H1 (cell line): ENCODE measurements around the gene RGS13. TPM values are rescaled to one million over a fixed set of nuclear protein-coding genes. Genes with fewer than 3 reads are reported as not detected.

ENCODE experiments used
- CTCF ChIA-PET: fragments of 300-600 bp; sonication (Branson Sonifier 250); formaldehyde crosslinking; loops from one replicate; lab custom pipeline; 2021; ENCODE audit not compliant: partially characterized antibody; lab: Charles Lee
- POLR2A ChIA-PET: fragments of 300-600 bp; sonication (Branson Sonifier 250); formaldehyde crosslinking; loops from one replicate; lab custom pipeline; 2021; ENCODE audit warnings: inconsistent platforms; ENCODE audit not compliant: partially characterized antibody; lab: Charles Lee
- DNase-seq, 2 experiments: peaks; one replicate each; pipeline versions ENCODE4 v3.0.0 to v3.0.0-alpha.2; 2010 to 2022; ENCODE audit warnings: low spot score in 2 of 2, low read depth in 1 of 2, mixed read lengths in 1 of 2
- FAIRE-seq: peaks from 2 replicates; lab custom pipeline; 2011; peaks lifted over from hg19 to GRCh38; lab: Jason Lieb, UNC
- H2AFZ ChIP-seq: 2 replicates; pipeline ENCODE4 v1.8.1; 2012; ENCODE audit warnings: low read length, inconsistent platforms
- H2AK5ac ChIP-seq: 2 replicates; pipeline ENCODE4 v1.6.1; 2013; ENCODE audit warnings: low read depth, low read length
- H2BK120ac ChIP-seq: replicated peaks from 2 replicates; pipeline ENCODE3; 2013; ENCODE audit warnings: low read depth, low read length, inconsistent platforms
- H2BK12ac ChIP-seq: 2 replicates; pipeline ENCODE4 v1.6.1; 2013; ENCODE audit warnings: low read depth, low read length
- H2BK15ac ChIP-seq: 2 replicates; pipeline ENCODE4 v1.6.1; 2013; ENCODE audit warnings: low read length
- H2BK20ac ChIP-seq: 2 replicates; pipeline ENCODE4 v1.6.1; 2013; ENCODE audit warnings: low read length
- H2BK5ac ChIP-seq: 2 replicates; pipeline ENCODE4 v1.6.1; 2013; ENCODE audit warnings: low read depth, low read length
- H3K14ac ChIP-seq: 2 replicates; pipeline ENCODE4 v1.6.1; 2013; ENCODE audit warnings: inconsistent platforms; ENCODE audit not compliant: insufficient read length
- H3K18ac ChIP-seq: 2 replicates; pipeline ENCODE4 v1.6.1; 2013; ENCODE audit warnings: low read length; ENCODE audit errors: extremely low read depth
- H3K23ac ChIP-seq: 2 replicates; pipeline ENCODE4 v1.6.1; 2013; ENCODE audit warnings: inconsistent platforms; ENCODE audit not compliant: insufficient read length
- H3K23me2 ChIP-seq: 2 replicates; pipeline ENCODE4 v1.6.1; 2013; ENCODE audit warnings: low read depth, low read length
- H3K27ac ChIP-seq: 2 replicates; pipeline ENCODE4 v1.6.1; 2011; ENCODE audit warnings: low read depth, low read length, inconsistent platforms
- H3K27me3 ChIP-seq, 4 experiments: replicated peaks in 1 of 4; 1 replicate in 1 of 4; 2 replicates in 3 of 4; pipeline versions ENCODE4 v1.6.1 to v1.8.1; 2011 to 2013; ENCODE audit warnings: low read length in 3 of 4, mild to moderate bottlenecking in 3 of 4, inconsistent platforms in 2 of 4, mixed read lengths in 2 of 4, moderate library complexity in 1 of 4; ENCODE audit not compliant: control insufficient read depth in 3 of 4, insufficient read depth in 3 of 4; ENCODE audit errors: extremely low read depth in 1 of 4
- H3K36me3 ChIP-seq, 4 experiments: 2 replicates each; pipeline versions ENCODE4 v1.6.1 to v1.8.1; 2011 to 2013; ENCODE audit warnings: mild to moderate bottlenecking in 4 of 4, low read length in 3 of 4, moderate library complexity in 2 of 4, control low read depth in 1 of 4, inconsistent platforms in 1 of 4; ENCODE audit not compliant: insufficient read depth in 4 of 4, control insufficient read depth in 2 of 4
- H3K4ac ChIP-seq: replicated peaks from 2 replicates; pipeline ENCODE3; 2013; ENCODE audit warnings: low read length, low read depth, mixed read lengths, inconsistent platforms; ENCODE audit not compliant: insufficient read length
- H3K4me1 ChIP-seq, 4 experiments: replicated peaks in 1 of 4; 1 replicate in 1 of 4; 2 replicates in 3 of 4; pipeline versions ENCODE4 v1.6.1 to v1.8.1; 2011 to 2013; ENCODE audit warnings: low read length in 3 of 4, inconsistent platforms in 2 of 4, mixed read lengths in 1 of 4; ENCODE audit not compliant: insufficient read depth in 4 of 4, control insufficient read depth in 3 of 4
- H3K4me2 ChIP-seq, 2 experiments: 2 replicates each; pipeline versions ENCODE4 v1.6.1 to v1.8.1; 2011 to 2013; ENCODE audit warnings: low read depth in 2 of 2, low read length in 2 of 2, control low read depth in 1 of 2, inconsistent platforms in 1 of 2, mild to moderate bottlenecking in 1 of 2; ENCODE audit not compliant: insufficient read depth in 1 of 2
- H3K4me3 ChIP-seq, 4 experiments: fragments of 200-600, 300-600 bp in 1 of 4; sonication (generic), shearing (Covaris generic), sonication (Bioruptor Twin) in 1 of 4; 2 replicates each; pipeline versions ENCODE4 v1.5.1 to v1.8.1; 2011 to 2016; ENCODE audit warnings: low read length in 4 of 4, low read depth in 3 of 4, control low read depth in 2 of 4, inconsistent platforms in 2 of 4, mild to moderate bottlenecking in 2 of 4, mixed read lengths in 1 of 4, moderate library complexity in 1 of 4; ENCODE audit not compliant: insufficient read depth in 2 of 4; ENCODE audit errors: extremely low read depth in 1 of 4
- H3K56ac ChIP-seq: replicated peaks from 2 replicates; pipeline ENCODE3; 2013; ENCODE audit warnings: low read depth, mild to moderate bottlenecking, mixed read lengths, low read length, inconsistent platforms; ENCODE audit not compliant: insufficient read length
- H3K79me1 ChIP-seq: 2 replicates; pipeline ENCODE4 v1.6.1; 2013; ENCODE audit warnings: low read depth, low read length, control low read depth
- H3K79me2 ChIP-seq, 2 experiments: 2 replicates each; pipeline versions ENCODE4 v1.6.1 to v1.8.1; 2012 to 2013; ENCODE audit warnings: low read length in 2 of 2, mild to moderate bottlenecking in 2 of 2, inconsistent platforms in 1 of 2; ENCODE audit not compliant: insufficient read depth in 2 of 2, control insufficient read depth in 1 of 2
- H3K9ac ChIP-seq, 4 experiments: replicated peaks in 1 of 4; 1 replicate in 1 of 4; 2 replicates in 3 of 4; pipeline versions ENCODE4 v1.6.1 to v1.8.1; 2011 to 2013; ENCODE audit warnings: low read depth in 3 of 4, low read length in 3 of 4, control low read depth in 2 of 4, mild to moderate bottlenecking in 2 of 4, moderate library complexity in 2 of 4, inconsistent platforms in 1 of 4; ENCODE audit errors: extremely low read depth in 1 of 4
- H3K9me3 ChIP-seq, 2 experiments: 2 replicates each; pipeline versions ENCODE4 v1.6.1 to v1.8.1; 2012 to 2013; ENCODE audit warnings: mild to moderate bottlenecking in 2 of 2, moderate library complexity in 2 of 2, control low read depth in 1 of 2, inconsistent platforms in 1 of 2, low read depth in 1 of 2, low read length in 1 of 2, mixed read lengths in 1 of 2; ENCODE audit not compliant: insufficient read depth in 2 of 2
- H4K20me1 ChIP-seq, 2 experiments: replicated peaks in 1 of 2; 2 replicates each; pipeline versions ENCODE3 to v1.8.1; 2011 to 2013; ENCODE audit warnings: inconsistent platforms in 2 of 2, low read length in 2 of 2, mild to moderate bottlenecking in 1 of 2; ENCODE audit not compliant: insufficient read depth in 2 of 2, control insufficient read depth in 1 of 2
- H4K5ac ChIP-seq: 2 replicates; pipeline ENCODE4 v1.6.1; 2013; ENCODE audit warnings: low read length, low read depth, mixed read lengths, inconsistent platforms; ENCODE audit not compliant: insufficient read length
- H4K8ac ChIP-seq: 2 replicates; pipeline ENCODE4 v1.8.0; 2013; ENCODE audit warnings: mild to moderate bottlenecking, moderate library complexity, low read length, inconsistent platforms; ENCODE audit not compliant: insufficient read depth; ENCODE audit errors: extremely low read depth
- H4K91ac ChIP-seq: replicated peaks from 2 replicates; pipeline ENCODE3; 2013; ENCODE audit warnings: low read length, mixed read lengths, inconsistent platforms; ENCODE audit not compliant: insufficient read length
- ASH2L ChIP-seq: fragments of 200-600, 300-600 bp; sonication (generic); IDR thresholded peaks from one replicate; pipeline ENCODE4 v1.7.1; 2017; ENCODE audit warnings: low read length
- CBX5 ChIP-seq: fragments of 300-800, 300-1000 bp; sonication (generic); IDR thresholded peaks from 2 replicates; pipeline ENCODE4 v1.7.1; 2016; ENCODE audit warnings: antibody characterized with exemption, low read length, low read depth
- CTBP2 ChIP-seq: IDR thresholded peaks from 2 replicates; pipeline ENCODE4 v1.7.0; 2011; ENCODE audit warnings: borderline replicate concordance, mild to moderate bottlenecking, moderate library complexity, mixed read lengths, low read length; ENCODE audit not compliant: insufficient read depth, insufficient read length
- GTF2F1 ChIP-seq: IDR thresholded peaks from 2 replicates; pipeline ENCODE4 v1.6.1; 2012; ENCODE audit warnings: low read depth, low read length, improper control_type of control experiment, borderline replicate concordance
- KDM1A ChIP-seq: fragments of 200-600, 300-600 bp; sonication (generic); IDR thresholded peaks from 2 replicates; pipeline ENCODE4 v1.7.1; 2016; ENCODE audit warnings: mild to moderate bottlenecking, low read length, borderline replicate concordance
- KDM5A ChIP-seq: fragments of 200-600 bp; IDR thresholded peaks from 2 replicates; pipeline ENCODE4 v1.7.1; 2012; ENCODE audit warnings: mild to moderate bottlenecking, low read length, inconsistent platforms, mixed read lengths
- NRF1 ChIP-seq: IDR thresholded peaks from 2 replicates; pipeline ENCODE4 v1.6.1; 2011; ENCODE audit warnings: mild to moderate bottlenecking, low read depth, low read length, improper control_type of control experiment
- RNF2 ChIP-seq: fragments of 200-900, 300-1000 bp; sonication (generic); IDR thresholded peaks from 2 replicates; pipeline ENCODE4 v1.7.1; 2016; ENCODE audit warnings: borderline replicate concordance, low read depth, mild to moderate bottlenecking, antibody characterized with exemption, low read length; ENCODE audit not compliant: poor library complexity, severe bottlenecking; ENCODE audit errors: missing control alignments
- WGBS, 2 experiments: shearing (Covaris generic) in 1 of 2; methylation state at CpG; one replicate each; pipeline versions ENCODE4 v1.1.6 to v1.1.7; 2013 to 2015; ENCODE audit warnings: low lambda C conversion rate in 2 of 2, mixed read lengths in 2 of 2, inconsistent platforms in 1 of 2, low coverage in 1 of 2, missing lambda C conversion rate in 1 of 2; ENCODE audit not compliant: insufficient replicate concordance in 2 of 2, insufficient coverage in 1 of 2, insufficient read length in 1 of 2; ENCODE audit errors: extremely low coverage in 1 of 2, missing lambda C conversion rate in 1 of 2; 5-methylcytosine and 5-hydroxymethylcytosine counted together
- polyA plus RNA-seq, 7 experiments: library from polyadenylated mRNA; depleted of rRNA in 3 of 7; stranded (reverse) in 5 of 7; unstranded in 2 of 7; fragments of >200 nt in 5 of 7; fragments of 200-250 nt in 2 of 7; gene quantifications; 1 replicate in 5 of 7; 2 replicates in 1 of 7; 4 replicates in 1 of 7; pipeline versions ENCODE4 v1.2.1 to v1.2.3, GENCODE V29; 2011 to 2013; ENCODE audit warnings: missing spikeins in 2 of 7, mixed read lengths in 2 of 7
- total RNA-seq: library from RNA; stranded (reverse); fragmentation: NEBNext Ultra II Directional; extraction: Animal tissue kit (Norgen Biotek cat#: 25700); gene quantifications from 2 replicates; pipeline ENCODE4 v1.2.1, GENCODE V29; 2021
- TF ChIP-seq, protein P1 (sequence below), 3 experiments: IDR thresholded peaks; 1 replicate in 2 of 3; 2 replicates in 1 of 3; pipeline versions ENCODE4 v1.5.1 to v1.6.1; 2011; ENCODE audit warnings: low read length in 3 of 3, mild to moderate bottlenecking in 3 of 3, inconsistent platforms in 2 of 3, low read depth in 1 of 3, moderate library complexity in 1 of 3; ENCODE audit not compliant: insufficient read depth in 1 of 3; ENCODE audit errors: control extremely low read depth in 1 of 3

RGS13 gene
- total and polyA plus RNA-seq, 2 of the 8 experiments (the other 6 are each of a cell fraction or from before 2014, with no cell fraction given): not detected

DNA sequence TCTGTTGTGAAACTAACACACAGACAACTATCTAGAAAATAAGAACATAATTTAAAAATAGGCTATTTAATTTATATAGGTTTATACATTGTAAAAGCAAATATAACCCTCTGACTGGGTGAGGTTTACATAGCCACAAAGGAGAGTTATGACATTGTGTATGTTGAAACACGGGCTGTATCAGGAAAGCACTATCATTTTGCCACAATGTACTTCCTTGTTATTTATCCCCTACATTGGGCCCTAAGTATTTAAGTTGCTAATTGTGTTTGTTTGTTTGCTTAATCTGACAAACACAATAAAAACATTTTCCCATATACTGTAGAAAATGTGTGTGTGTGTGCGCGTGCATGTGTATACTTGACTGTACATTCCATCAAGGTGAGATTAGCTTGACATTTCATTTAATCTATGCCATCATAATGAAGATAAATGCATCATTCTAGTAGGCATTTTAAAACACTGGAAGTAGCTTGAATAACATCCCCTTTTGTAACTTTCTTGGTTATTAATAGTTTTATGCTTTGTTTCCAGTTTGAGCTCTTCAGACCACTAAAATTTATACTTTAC is 72.1 kb downstream of the RGS13 start:
- DNase-seq: no peak
- 100% methylated on average over 3 of the region's 3 CpGs; no CpG with 5 or more reads in 1 of the 2 experiments for WGBS, 2 experiments
- TF ChIP-seq RNF2 (no peak), CBX5 (no peak), KDM1A (no peak), ASH2L (no peak), NRF1 (no peak), CTBP2 (no peak), KDM5A (no peak), GTF2F1 (no peak)
- TF ChIP-seq, protein P1, sequence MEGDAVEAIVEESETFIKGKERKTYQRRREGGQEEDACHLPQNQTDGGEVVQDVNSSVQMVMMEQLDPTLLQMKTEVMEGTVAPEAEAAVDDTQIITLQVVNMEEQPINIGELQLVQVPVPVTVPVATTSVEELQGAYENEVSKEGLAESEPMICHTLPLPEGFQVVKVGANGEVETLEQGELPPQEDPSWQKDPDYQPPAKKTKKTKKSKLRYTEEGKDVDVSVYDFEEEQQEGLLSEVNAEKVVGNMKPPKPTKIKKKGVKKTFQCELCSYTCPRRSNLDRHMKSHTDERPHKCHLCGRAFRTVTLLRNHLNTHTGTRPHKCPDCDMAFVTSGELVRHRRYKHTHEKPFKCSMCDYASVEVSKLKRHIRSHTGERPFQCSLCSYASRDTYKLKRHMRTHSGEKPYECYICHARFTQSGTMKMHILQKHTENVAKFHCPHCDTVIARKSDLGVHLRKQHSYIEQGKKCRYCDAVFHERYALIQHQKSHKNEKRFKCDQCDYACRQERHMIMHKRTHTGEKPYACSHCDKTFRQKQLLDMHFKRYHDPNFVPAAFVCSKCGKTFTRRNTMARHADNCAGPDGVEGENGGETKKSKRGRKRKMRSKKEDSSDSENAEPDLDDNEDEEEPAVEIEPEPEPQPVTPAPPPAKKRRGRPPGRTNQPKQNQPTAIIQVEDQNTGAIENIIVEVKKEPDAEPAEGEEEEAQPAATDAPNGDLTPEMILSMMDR (IDR thresholded peaks at IDR 0.05; ENCODE audit: control extremely low read depth in 1 of 3, insufficient read depth in 1 of 3, low read depth in 1 of 3, low read length in 3 of 3): no peak

More for the DNA sequence above, 72.1 kb downstream of the RGS13 start:
- Histone ChIP-seq H2BK15ac (no peak overlapping the region), H2BK20ac (no peak overlapping the region), H4K20me1 (no peaks in the 10 kb centered on the region), H3K56ac (no peak overlapping the region), H3K18ac (no peak overlapping the region), H3K36me3 (no peaks in the 10 kb centered on the region), H2BK12ac (no peak overlapping the region), H3K4ac (no peak overlapping the region), H3K27me3 (no peaks in the 10 kb centered on the region), H3K9ac (no peak overlapping the region), H4K8ac (no peak overlapping the region), H2BK5ac (no peak overlapping the region), H3K23ac (no peak overlapping the region), H3K4me3 (no peak overlapping the region), H2AFZ (no peak overlapping the region), H3K23me2 (no peaks in the 10 kb centered on the region), H3K14ac (no peak overlapping the region), H4K91ac (no peak overlapping the region), H3K27ac (no peak overlapping the region), H2BK120ac (no peak overlapping the region), H3K4me2 (no peak overlapping the region), H4K5ac (no peak overlapping the region), H3K4me1 (peaks cover 0 to 2% (median 0%) of the 10 kb centered on the region in 4 experiments; a peak in 1 of 7 replicates), H3K9me3 (no peaks in the 10 kb centered on the region), H3K79me1 (no peaks in the 10 kb centered on the region), H2AK5ac (no peak overlapping the region), H3K79me2 (no peaks in the 10 kb centered on the region)
- CTCF ChIA-PET: interaction anchor here (1.0 kb wide), 1 partner anchor 290 kb away, joined by 3 read pairs; no protein-coding TSS in a partner anchor
- POLR2A ChIA-PET: no interaction called here
- FAIRE-seq: no peak
